GM12873 (cell line): ENCODE measurements around the gene CACNA1S.

ENCODE experiments used
- TF ChIP-seq, protein P1 (sequence below): IDR thresholded peaks from 2 replicates; pipeline ENCODE4 v1.5.1; 2012; ENCODE audit warnings: low read depth, mild to moderate bottlenecking, moderate library complexity, low read length, control low read depth; ENCODE audit not compliant: insufficient read depth; ENCODE audit errors: missing control alignments

Gene CACNA1S

DNA sequence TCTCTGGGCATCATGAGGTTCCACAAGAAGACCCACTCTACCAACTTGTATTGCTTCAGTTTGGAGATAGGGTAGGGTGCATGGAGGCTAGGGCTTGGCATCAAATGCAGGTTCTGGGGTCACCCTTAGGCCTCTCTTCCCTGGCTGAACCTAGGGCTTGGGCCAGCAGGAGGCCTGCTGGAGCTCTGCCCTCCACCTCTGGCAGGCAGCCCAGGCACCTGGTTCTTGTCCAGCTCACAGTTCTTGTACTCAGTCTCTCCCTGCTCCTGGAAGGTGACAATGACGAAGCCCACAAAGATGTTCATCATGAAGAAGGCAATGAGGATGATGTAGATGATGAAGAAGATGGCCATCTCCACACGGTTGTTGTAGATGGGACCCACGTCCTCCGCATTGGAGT, 51.2 kb downstream of the CACNA1S start:
- TF ChIP-seq, protein P1, sequence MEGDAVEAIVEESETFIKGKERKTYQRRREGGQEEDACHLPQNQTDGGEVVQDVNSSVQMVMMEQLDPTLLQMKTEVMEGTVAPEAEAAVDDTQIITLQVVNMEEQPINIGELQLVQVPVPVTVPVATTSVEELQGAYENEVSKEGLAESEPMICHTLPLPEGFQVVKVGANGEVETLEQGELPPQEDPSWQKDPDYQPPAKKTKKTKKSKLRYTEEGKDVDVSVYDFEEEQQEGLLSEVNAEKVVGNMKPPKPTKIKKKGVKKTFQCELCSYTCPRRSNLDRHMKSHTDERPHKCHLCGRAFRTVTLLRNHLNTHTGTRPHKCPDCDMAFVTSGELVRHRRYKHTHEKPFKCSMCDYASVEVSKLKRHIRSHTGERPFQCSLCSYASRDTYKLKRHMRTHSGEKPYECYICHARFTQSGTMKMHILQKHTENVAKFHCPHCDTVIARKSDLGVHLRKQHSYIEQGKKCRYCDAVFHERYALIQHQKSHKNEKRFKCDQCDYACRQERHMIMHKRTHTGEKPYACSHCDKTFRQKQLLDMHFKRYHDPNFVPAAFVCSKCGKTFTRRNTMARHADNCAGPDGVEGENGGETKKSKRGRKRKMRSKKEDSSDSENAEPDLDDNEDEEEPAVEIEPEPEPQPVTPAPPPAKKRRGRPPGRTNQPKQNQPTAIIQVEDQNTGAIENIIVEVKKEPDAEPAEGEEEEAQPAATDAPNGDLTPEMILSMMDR: no peak

- TF ChIP-seq, protein P1: no peak
Observed at GRCh38 chr1:201060586-201060985, 51.6 kb downstream of the CACNA1S start.

DNA sequence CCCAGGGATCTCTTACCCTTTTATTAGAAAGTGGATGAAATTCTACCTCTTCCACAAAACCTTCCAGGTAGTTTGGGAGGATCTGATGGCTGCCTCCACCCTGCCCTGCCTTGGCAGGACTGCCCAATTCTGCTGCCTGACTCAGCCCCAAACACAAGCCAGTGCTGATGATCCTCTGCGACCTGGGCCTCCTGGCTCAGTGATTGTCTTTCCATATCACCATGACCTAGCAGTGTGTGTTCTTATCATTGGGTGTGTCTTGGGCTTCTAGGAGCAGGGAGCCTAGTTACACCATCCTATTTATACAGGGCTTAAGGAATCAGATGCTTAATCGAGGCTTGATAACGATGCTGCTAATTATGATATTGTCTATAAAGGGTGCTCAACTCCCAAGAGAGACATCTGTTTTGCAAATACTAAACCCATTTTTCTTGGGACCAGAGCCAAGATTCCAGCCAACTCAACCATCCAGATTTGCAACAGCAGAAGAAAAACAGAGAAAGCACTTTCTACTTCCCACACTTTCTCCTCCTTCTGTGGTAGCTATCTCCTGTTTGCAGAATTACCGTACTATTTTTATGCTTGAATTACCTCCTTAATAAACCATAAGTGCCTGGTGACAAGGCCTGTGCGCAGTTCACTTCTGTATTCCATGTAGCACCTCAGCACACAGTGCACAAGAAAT, 52.2 kb downstream of the CACNA1S start:
- TF ChIP-seq, protein P1: no peak

- TF ChIP-seq, protein P1: no peak
Observed at GRCh38 chr1:201059401-201059800, 52.8 kb downstream of the CACNA1S start.

- TF ChIP-seq, protein P1: no peak
Observed at GRCh38 chr1:201054091-201054543, 58.1 kb downstream of the CACNA1S start.

DNA sequence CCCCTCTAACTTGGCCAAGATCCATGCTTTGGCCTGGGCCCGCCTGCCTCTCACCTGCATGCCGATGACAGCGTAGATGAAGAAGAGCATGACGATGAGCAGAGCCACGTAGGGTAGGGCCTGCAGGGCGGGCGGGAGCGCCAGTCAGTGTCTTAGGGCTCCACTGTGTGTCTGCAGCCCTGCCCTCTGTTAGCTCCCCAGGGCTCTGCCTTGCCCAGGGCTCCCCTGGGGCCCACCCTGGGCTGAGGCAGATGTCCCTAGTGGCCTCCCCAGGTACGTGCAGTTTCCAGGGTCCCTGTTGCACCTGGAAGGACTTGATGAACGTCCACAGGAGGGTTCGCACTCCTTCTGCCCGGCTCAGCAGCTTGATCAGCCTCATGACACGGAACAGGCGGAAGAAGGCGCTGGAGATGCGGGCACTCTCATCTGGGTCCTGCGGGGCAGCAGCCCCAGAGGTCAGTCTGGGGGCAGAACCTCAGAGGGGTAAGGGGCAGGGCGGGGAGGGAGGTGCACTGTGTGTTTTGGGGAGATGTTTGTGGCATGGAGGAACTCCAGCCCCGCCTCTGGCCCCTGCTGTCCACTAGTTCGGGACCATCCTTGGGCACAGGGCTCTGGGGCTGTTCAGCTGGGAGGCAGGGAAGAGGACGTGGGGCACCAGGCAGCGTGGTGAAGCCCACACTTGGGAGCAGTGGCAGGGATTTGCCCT, 58.9 kb downstream of the CACNA1S start:
- TF ChIP-seq, protein P1: peak; percentile 25

- TF ChIP-seq, protein P1: no peak
Observed at GRCh38 chr1:201051399-201051798, 60.8 kb downstream of the CACNA1S start.
